Activated T-cell treated with anti-CD3 and anti-CD28 coated beads, Interleukin-2, amount 50 U/mL, for 4 hours (primary cell): ENCODE data around the gene GSTT2B. TPM values are rescaled to one million over a fixed set of nuclear protein-coding genes. Genes with fewer than 3 reads are reported as not detected.
"Not testable (repeated sequence)": the region's sequence is repeated elsewhere in the genome, so short reads cannot be mapped to it uniquely, and the experiment has no call there.

Source experiments
- ATAC-seq, 2 donors: fragments of 200-7000 bp; cut with Tn5 transposase; one replicate each; pipeline ENCODE4 v1.10.0; 2021
- DNase-seq: peaks from one replicate; pipeline ENCODE4 v3.0.0-alpha.2; 2020
- H3K27me3 Mint-ChIP-seq: one replicate; pipeline ENCODE4 v1.8.0; 2021; ENCODE audit warnings: low read depth, mixed read lengths
- H3K36me3 Mint-ChIP-seq: one replicate; pipeline ENCODE4 v1.8.0; 2022; ENCODE audit warnings: mixed read lengths; ENCODE audit not compliant: insufficient read depth
- H3K4me1 Mint-ChIP-seq: one replicate; pipeline ENCODE4 v1.8.0; 2021; ENCODE audit warnings: low read depth, mixed read lengths
- H3K4me3 Mint-ChIP-seq: one replicate; pipeline ENCODE4 v1.8.0; 2021; ENCODE audit warnings: mild to moderate bottlenecking, moderate library complexity, mixed read lengths
- H3K9me3 Mint-ChIP-seq: one replicate; pipeline ENCODE4 v1.8.0; 2021; ENCODE audit warnings: mixed read lengths
- total RNA-seq, 3 donors: library from RNA; stranded (reverse); gene quantifications; one replicate each; pipeline ENCODE4 v1.2.1, GENCODE V29; 2021

Gene GSTT2B
- total RNA-seq, 3 donors from 2014 or later = not detected

DNA sequence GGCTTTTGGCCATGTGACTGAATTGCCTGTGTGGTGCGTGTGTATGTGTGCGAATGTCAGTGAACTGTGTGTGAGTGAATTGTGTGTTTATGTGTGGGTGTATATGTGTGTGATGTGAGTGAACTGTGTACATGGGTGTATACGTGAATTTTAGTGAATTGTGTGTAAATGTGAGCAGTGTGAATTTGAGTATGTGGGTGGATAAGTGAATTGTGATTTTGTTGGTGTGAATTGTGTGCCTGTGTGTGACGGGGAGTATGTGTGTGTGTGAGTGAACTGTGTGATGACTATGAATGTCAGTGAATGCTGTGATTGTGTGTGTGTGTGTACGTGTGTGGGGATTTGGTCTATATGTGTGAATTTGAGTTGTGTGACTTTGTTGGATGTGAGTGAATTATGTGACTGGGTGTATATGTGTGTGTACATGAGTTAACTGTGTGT is 9.2 kb upstream of the GSTT2B start:
- Mint-ChIP-seq H3K4me1 (peaks cover 25% of the 10 kb centered on the region), H3K9me3 (no peaks in the 10 kb centered on the region), H3K27me3 (no peaks in the 10 kb centered on the region), H3K4me3 (peak overlapping the region; percentile 27), H3K36me3 (peaks cover 20% of the 10 kb centered on the region)
- DNase-seq (no peak), ATAC-seq (no peak)

DNA sequence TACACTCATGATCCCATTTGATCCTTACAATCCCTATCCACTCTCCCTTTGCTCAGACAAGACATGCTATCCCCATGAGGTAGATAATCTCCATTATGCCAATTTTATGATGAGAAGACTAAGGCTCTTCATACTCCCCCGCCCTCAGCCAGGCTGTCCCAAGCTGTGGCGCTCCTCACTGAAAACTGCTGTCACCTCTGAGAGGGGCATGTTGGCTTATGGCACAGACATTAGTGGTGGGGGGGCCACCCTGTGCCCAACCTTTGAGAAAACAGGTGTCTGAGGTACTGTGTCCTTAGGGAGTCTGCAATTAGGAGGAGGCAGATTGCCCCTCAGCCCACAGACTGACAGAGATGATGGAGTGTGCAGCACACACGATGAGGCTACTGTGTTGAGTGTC is 8.1 kb upstream of the GSTT2B start:
- H3K36me3 Mint-ChIP-seq = peaks cover 20% of the 10 kb centered on the region
- peaks cover 25% of the 10 kb centered on the region for H3K4me1 Mint-ChIP-seq
- ATAC-seq (no peak), DNase-seq (no peak)
- peak overlapping the region; percentile 57 for H3K4me3 Mint-ChIP-seq
- H3K27me3 Mint-ChIP-seq = no peaks in the 10 kb centered on the region
- no peaks in the 10 kb centered on the region for H3K9me3 Mint-ChIP-seq

DNA sequence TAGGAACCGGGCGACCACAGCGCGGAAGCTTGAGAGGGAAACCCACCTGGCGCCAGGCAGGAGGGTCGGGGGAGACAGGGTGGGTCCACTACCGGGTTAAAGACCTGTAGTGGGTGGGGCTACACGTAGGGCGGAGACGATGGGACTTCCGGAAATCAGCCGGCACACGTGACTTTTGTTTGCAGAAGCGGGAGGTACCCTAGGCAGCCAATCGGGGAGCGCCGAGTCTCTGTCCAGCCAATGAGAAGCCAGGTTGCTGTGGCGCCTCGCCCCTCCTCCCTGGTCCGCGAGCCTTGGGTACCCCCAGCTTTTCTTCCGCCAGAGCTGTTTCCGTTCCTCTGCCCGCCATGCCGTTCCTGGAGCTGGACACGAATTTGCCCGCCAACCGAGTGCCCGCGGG is 5.6 kb upstream of the GSTT2B start, which contains the start of gene DDTL:
Gene DDTL, plus strand, starts transcription at position 321 of the 400 bp plus-strand sequence. Its CDS starts 27 bp downstream, at position 348.
- H3K27me3 Mint-ChIP-seq, H3K4me3 Mint-ChIP-seq: not testable (repeated sequence)
- peak; percentile 97 to 99 for ATAC-seq

DNA sequence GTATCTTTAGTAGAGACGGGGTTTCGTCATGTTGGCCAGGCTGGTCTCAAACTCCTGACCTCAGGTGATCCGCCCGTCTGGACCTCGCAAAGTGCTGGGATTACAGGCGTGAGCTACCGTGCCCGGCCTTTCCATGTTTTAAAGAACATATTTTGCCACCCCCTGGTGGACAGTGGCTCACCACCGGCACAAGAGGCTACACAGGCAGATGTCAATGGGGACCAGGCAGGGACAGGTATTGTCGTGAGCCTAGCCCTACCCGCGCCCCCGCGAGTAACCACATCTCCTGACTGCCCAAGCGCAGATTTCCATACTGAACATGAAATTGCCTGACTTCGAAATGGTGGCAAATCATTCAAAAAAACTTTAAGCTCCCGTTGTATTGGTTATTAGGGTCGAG is 5.1 kb upstream of the GSTT2B start:
- DNase-seq, H3K9me3 Mint-ChIP-seq, H3K27me3 Mint-ChIP-seq, H3K4me3 Mint-ChIP-seq: not testable (repeated sequence)
- peak; percentile 16 to 21 for ATAC-seq
- Mint-ChIP-seq H3K4me1 (peaks cover 20% of the 10 kb centered on the region), H3K36me3 (peaks cover 17% of the 10 kb centered on the region)

More for the DNA sequence above, 5.6 kb upstream of the GSTT2B start, which contains the start of gene DDTL:
- peaks cover 20% of the 10 kb centered on the region for H3K36me3 Mint-ChIP-seq
- H3K4me1 Mint-ChIP-seq = peaks cover 21% of the 10 kb centered on the region
- H3K9me3 Mint-ChIP-seq, DNase-seq: not testable (repeated sequence)

DNA sequence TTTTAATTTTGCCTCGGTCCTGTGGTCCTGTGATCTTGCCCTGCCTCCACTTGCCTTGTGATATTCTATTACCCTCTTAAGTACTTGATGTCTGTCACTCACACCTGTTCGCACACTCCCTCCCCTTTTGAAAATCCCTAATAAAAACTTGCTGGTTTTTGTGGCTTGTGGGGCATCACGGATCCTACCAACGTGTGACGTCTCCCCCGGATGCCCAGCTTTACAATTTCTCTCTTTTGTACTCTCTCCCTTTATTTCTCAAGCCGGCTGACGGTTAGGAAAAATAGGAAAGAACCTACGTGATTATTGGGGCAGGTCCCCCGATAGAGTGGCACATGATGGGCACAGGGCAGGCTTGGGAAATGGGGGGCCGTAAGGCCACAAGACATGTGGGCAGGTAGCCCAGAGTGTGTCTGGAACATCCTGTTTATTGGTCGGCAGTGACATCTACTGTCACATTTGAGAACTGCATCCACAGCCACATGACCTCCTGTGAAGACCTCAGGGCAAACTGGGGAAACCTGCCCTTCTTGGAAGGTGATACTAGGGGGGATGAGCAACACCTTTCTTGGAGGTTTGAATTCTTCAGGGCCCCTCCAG is 4.6 kb downstream of the GSTT2B start:
- peak; percentile 73 for DNase-seq
- not testable (repeated sequence) for H3K36me3 Mint-ChIP-seq, H3K27me3 Mint-ChIP-seq, H3K9me3 Mint-ChIP-seq, H3K4me3 Mint-ChIP-seq, H3K4me1 Mint-ChIP-seq
- ATAC-seq = peak; percentile 91 to 94

DNA sequence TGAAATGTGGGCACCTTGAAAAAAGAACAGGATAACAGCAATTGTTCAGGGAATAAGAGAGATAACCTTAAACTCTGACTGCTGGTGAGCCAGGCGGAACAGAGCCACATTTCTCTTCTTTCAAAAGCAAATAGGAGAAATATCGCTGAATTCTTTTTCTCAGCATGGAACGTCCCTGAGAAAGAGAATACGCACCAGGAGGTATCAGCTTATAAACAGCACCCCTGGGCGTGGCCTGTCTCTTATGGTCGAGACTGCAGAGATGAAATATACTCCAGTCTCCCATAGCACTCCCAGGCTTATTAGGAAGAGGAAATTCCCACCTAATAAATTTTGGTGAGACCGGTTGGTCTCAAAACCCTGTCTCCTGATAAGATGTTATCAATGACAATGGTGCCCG is 5.1 kb downstream of the GSTT2B start:
- H3K36me3 Mint-ChIP-seq, DNase-seq, H3K4me1 Mint-ChIP-seq, ATAC-seq, H3K4me3 Mint-ChIP-seq, H3K9me3 Mint-ChIP-seq, H3K27me3 Mint-ChIP-seq: not testable (repeated sequence)

DNA sequence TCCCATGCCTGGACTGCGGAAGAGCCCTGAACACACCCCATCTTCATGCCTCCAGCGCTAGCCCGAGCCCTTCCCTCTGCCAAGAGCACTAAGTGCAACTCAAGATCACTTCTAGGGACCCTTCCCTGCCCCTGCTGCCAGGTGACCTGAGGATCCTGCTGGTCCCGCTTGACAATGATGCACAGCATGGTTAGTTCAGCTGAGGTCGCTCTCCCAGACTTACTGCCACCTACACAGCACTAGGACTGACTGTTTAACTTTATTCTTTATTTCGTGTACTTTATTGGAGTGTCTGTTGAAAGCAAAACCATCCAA is 6.0 kb downstream of the GSTT2B start:
- not testable (repeated sequence) for H3K4me1 Mint-ChIP-seq, DNase-seq, H3K27me3 Mint-ChIP-seq, H3K9me3 Mint-ChIP-seq, H3K36me3 Mint-ChIP-seq, H3K4me3 Mint-ChIP-seq, ATAC-seq

DNA sequence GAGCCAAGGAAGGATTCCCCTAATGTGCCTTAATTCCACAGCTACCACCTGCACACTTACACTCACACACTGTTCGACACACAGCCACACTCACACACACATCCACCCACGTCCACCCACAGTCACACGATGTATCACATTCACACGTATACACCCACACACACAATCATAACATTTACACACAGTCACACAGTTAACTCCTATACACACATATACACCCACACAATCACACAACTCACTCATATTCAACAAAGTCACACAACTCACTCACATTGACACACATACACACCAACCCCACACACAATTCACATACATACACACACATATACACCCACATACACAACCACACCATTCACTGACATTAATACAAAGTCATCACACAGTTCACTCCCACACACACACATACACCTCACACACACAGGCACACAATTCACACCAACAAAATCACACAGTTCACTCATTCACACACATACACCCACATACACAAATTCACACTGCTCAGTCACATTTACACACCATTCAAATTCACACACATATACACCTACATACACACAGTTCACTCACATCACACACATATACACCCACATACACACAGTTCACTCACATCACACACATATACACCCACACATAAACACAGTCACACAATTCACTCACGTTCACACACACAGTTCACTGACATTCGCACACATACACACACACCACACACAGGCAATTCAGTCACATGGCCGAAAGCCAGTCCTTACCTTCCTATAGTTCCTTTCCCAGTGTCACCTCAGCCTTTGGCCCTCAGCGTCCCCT is 6.6 kb downstream of the GSTT2B start:
- ATAC-seq, H3K4me3 Mint-ChIP-seq, H3K36me3 Mint-ChIP-seq, H3K9me3 Mint-ChIP-seq, H3K27me3 Mint-ChIP-seq, H3K4me1 Mint-ChIP-seq, DNase-seq: not testable (repeated sequence)

DNA sequence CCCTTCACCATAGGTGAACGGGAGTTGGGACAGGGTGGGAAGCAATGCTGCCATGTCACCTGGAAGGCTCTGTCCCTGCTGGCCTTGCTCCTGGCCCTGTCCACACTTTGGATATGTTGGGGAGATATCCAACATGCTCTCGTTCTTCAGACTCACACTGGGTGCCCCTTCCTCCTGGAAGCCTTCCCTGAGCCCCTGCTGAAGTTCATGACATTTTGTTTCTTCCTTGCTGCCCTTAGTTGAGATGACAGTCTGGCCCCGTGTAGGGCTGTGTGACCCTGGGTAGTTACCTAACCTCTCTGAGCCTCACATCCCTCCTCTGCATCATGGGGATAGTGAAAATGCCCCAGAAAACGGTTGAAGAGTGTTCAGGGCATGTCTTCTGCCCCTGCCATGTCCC is 7.5 kb downstream of the GSTT2B start:
- not testable (repeated sequence) for H3K36me3 Mint-ChIP-seq, ATAC-seq, H3K4me3 Mint-ChIP-seq, H3K4me1 Mint-ChIP-seq, H3K27me3 Mint-ChIP-seq, DNase-seq, H3K9me3 Mint-ChIP-seq

DNA sequence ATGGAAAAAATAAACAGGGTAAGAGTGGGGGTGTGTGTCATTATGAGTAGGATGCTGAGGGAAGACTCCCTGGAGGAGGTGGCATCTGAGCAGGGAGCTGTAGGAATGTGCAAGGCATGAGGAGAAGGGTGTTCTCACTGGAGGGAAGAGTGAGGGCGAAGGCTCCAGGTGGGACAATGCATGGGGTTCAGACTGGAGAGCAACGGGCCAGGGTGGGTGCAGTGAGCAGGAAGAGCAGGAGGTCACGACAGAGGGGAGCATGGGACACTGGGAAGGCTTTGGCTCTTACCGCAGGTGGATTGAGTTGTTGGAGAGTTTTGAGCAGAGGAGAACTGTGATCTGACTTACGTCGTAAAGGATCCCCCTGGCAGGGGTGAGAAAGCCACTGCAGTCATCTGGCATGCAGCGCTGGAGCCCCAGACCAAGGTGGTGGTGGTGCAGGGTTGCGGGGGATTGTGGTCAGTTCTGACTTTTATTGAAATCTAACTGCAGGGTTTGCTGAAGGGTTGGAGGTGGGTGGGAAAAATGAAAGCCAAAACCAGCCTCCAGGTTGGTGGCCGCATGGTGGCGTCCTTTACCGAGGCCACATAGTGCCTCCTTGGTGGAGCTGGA is 8.1 kb downstream of the GSTT2B start:
- not testable (repeated sequence) for H3K36me3 Mint-ChIP-seq, DNase-seq, H3K4me3 Mint-ChIP-seq, H3K27me3 Mint-ChIP-seq, H3K4me1 Mint-ChIP-seq, ATAC-seq, H3K9me3 Mint-ChIP-seq

DNA sequence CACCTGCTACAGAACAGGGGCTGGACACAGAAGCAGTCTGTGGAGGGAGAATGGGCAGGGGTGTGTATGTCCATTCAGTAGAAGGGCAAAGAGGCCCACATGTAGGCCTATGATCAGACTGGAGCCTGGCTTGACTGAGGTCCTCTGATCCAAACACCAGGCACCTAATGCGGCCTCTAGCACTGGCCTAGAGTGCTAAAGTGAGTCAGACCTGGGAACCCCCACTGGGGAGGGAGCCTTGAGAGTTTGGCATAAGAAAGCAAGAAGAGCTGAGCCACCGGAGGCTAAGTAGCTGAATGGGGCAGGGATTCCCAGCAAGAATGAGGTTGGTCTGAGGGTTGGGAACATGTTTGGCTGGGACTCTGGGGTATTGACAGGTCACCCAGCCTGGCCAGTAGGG is 9.6 kb downstream of the GSTT2B start:
- H3K27me3 Mint-ChIP-seq, H3K4me1 Mint-ChIP-seq, DNase-seq, ATAC-seq, H3K4me3 Mint-ChIP-seq, H3K9me3 Mint-ChIP-seq, H3K36me3 Mint-ChIP-seq: not testable (repeated sequence)

DNA sequence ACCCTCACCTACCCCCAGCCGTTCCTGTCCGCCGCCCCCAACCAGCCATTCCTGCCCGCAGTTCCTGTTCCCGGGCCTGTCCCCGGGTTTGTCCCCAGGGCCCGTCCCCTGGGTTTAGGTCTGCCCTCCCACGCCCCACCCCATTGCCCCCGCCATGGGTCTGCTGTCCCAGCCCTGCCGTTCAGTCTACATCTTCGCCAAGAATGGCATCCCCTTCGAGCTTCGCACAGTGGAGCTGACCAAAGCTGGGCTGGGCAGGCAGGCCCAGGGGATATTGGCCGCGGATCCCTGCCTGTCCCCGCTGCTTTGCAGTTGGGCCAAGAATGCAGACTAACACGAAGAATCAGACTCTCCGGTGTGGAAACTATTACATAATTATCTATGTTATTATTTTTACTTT is 11.2 kb downstream of the GSTT2B start:
- ATAC-seq, DNase-seq, H3K4me3 Mint-ChIP-seq, H3K27me3 Mint-ChIP-seq, H3K4me1 Mint-ChIP-seq, H3K9me3 Mint-ChIP-seq, H3K36me3 Mint-ChIP-seq: not testable (repeated sequence)

DNA sequence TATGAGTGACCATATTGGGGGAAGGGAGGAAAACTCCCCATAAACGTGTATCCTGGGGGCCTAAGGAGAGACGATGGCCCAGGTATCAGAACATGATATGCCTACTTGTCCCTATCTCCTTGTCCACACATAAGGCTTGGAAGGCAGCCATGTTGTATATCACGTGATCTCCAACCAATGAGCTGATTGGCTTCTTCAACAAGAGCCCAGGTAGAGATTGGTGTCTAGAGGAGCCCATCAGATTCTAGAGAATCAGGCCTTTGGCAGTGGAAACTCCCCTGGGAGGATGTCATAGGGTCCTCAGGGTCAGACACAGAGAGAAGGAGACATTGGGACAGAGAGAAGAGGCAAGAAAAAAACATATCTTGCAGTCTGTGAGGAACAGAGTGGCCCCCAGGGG is 13.6 kb downstream of the GSTT2B start:
- not testable (repeated sequence) for H3K4me3 Mint-ChIP-seq, H3K9me3 Mint-ChIP-seq, DNase-seq, H3K27me3 Mint-ChIP-seq, ATAC-seq, H3K36me3 Mint-ChIP-seq, H3K4me1 Mint-ChIP-seq

DNA sequence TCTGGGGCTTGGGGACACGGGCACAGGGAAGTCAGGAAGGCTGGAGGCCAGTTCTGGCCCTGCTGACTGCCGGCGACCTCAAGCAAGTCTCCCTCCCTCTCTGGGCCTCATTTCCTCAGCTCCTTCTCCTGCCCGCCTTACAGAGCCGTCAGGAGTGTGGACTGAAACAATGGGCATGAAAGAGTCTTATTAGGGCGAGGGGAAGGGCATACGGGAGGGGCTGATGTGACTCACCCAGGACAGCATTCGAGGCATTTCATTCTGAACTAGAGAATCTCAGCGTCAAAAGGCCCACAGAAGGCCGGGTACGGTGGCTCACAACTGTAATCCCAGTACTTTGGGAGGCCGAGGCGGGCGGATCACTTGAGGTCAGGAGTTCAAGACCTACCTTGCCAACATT is 20.8 kb downstream of the GSTT2B start:
- H3K36me3 Mint-ChIP-seq, H3K4me1 Mint-ChIP-seq, ATAC-seq, H3K27me3 Mint-ChIP-seq, DNase-seq, H3K4me3 Mint-ChIP-seq, H3K9me3 Mint-ChIP-seq: not testable (repeated sequence)

DNA sequence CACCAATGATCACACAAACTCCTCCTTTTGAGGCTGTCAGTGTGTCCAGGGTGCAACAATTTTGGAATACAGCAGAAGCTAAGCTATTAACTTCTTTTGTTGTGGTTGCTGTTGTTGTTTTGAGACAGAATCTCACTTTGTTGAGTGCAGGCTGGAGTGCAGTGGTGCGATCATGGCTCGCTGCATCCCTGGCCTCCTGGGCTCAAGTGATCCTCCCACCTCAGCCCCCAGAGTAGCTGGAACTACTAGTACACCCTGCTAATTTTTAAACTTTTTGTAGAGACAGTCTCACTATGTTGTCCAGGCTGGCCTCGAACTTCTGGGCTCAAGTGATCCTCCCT is 22.0 kb downstream of the GSTT2B start:
- Mint-ChIP-seq H3K27me3 (no peaks in the 10 kb centered on the region), H3K4me3 (no peak overlapping the region), H3K4me1 (no peaks in the 10 kb centered on the region), H3K36me3 (no peaks in the 10 kb centered on the region), H3K9me3 (no peaks in the 10 kb centered on the region)
- no peak for DNase-seq
- no peak for ATAC-seq
